ENCODE data around the gene NCOA3.

Gene NCOA3

GRCh38 chr20:47654370-47654769, 152.7 kb downstream of the NCOA3 start:
- Histone ChIP-seq H3K27me3 (replicated peaks; ENCODE audit: control insufficient read depth, insufficient read depth, low read length) (no peaks in the 10 kb centered on the region), H3K4me3 (replicated peaks; ENCODE audit: low read depth, low read length) (no peak overlapping the region), H3K36me3 (ENCODE audit: control insufficient read depth, insufficient read depth, low read length) (peaks cover 18% of the 10 kb centered on the region)
- DNase-seq (ENCODE audit: extremely low read depth, insufficient read length), result no peak
- TF ChIP-seq CTCF (IDR thresholded peaks at IDR 0.05; ENCODE audit: insufficient read depth, low read length, poor library complexity, severe bottlenecking), result no peak

GRCh38 chr20:47655635-47656034, 153.9 kb downstream of the NCOA3 start:
- H3K4me3 ChIP-seq (replicated peaks; ENCODE audit: low read depth, low read length), result no peak overlapping the region
- no peaks in the 10 kb centered on the region for H3K27me3 ChIP-seq (replicated peaks; ENCODE audit: control insufficient read depth, insufficient read depth, low read length)
- no peak for TF ChIP-seq CTCF (IDR thresholded peaks at IDR 0.05; ENCODE audit: insufficient read depth, low read length, poor library complexity, severe bottlenecking)
- peaks cover 25% of the 10 kb centered on the region for H3K36me3 ChIP-seq (ENCODE audit: control insufficient read depth, insufficient read depth, low read length)
- DNase-seq (ENCODE audit: extremely low read depth, insufficient read length), result no peak

GRCh38 chr20:47656318-47656717, 154.6 kb downstream of the NCOA3 start:
- DNase-seq (ENCODE audit: extremely low read depth, insufficient read length), result no peak
- no peak overlapping the region for H3K4me3 ChIP-seq (replicated peaks; ENCODE audit: low read depth, low read length)
- no peak for TF ChIP-seq CTCF (IDR thresholded peaks at IDR 0.05; ENCODE audit: insufficient read depth, low read length, poor library complexity, severe bottlenecking)
- peaks cover 29% of the 10 kb centered on the region for H3K36me3 ChIP-seq (ENCODE audit: control insufficient read depth, insufficient read depth, low read length)
- no peaks in the 10 kb centered on the region for H3K27me3 ChIP-seq (replicated peaks; ENCODE audit: control insufficient read depth, insufficient read depth, low read length)

- TF ChIP-seq CTCF (IDR thresholded peaks at IDR 0.05; ENCODE audit: insufficient read depth, low read length, poor library complexity, severe bottlenecking), result no peak
- no peak overlapping the region for H3K4me3 ChIP-seq (replicated peaks; ENCODE audit: low read depth, low read length)
- DNase-seq (ENCODE audit: extremely low read depth, insufficient read length), result no peak
- H3K36me3 ChIP-seq (ENCODE audit: control insufficient read depth, insufficient read depth, low read length), result peaks cover 29% of the 10 kb centered on the region
- no peaks in the 10 kb centered on the region for H3K27me3 ChIP-seq (replicated peaks; ENCODE audit: control insufficient read depth, insufficient read depth, low read length)
Observed at GRCh38 chr20:47659904-47660601, 158.4 kb downstream of the NCOA3 start.

- no peak for DNase-seq (ENCODE audit: extremely low read depth, insufficient read length)
- no peak overlapping the region for H3K4me3 ChIP-seq (replicated peaks; ENCODE audit: low read depth, low read length)
- H3K36me3 ChIP-seq (ENCODE audit: control insufficient read depth, insufficient read depth, low read length), result peaks cover 29% of the 10 kb centered on the region
- no peaks in the 10 kb centered on the region for H3K27me3 ChIP-seq (replicated peaks; ENCODE audit: control insufficient read depth, insufficient read depth, low read length)
- no peak for TF ChIP-seq CTCF (IDR thresholded peaks at IDR 0.05; ENCODE audit: insufficient read depth, low read length, poor library complexity, severe bottlenecking)
Observed at GRCh38 chr20:47660602-47660905, 158.9 kb downstream of the NCOA3 start.
